ENCODE measurements around the gene TRPM4.
A peak's percentile ranks its signal among the peaks of the same experiment; 100 is the strongest.
"Not testable (repeated sequence)": the region's sequence is repeated elsewhere in the genome, so short reads cannot be mapped to it uniquely, and the experiment has no call there.

The TRPM4 gene

DNA sequence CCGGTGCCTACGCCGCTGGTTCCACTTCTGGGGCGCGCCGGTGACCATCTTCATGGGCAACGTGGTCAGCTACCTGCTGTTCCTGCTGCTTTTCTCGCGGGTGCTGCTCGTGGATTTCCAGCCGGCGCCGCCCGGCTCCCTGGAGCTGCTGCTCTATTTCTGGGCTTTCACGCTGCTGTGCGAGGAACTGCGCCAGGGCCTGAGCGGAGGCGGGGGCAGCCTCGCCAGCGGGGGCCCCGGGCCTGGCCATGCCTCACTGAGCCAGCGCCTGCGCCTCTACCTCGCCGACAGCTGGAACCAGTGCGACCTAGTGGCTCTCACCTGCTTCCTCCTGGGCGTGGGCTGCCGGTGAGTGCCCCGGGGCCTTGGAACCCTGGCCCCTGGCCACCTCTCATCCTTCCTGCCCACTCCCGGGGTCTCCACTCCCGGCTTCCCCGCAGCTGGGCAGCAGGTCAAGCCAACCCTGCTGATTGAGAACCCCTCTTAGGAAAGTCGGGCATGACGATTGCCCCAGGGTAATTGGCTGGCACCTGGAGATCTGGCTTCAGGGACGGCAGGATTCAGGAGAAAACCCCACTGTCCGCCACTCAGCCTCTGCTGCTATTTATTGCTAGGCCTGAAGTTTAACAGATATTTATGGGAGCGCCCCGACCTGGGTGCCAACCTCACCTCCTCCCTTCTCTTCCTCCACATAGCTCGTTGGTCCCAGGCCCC is 39.1 kb downstream of the TRPM4 start:
- DNase-seq: no peak
- Histone ChIP-seq H3K27me3 (ENCODE audit: insufficient read depth, low read depth, severe bottlenecking) (no peaks in the 10 kb centered on the region), H3K4me3 (ENCODE audit: low read depth, low read length) (no peak overlapping the region), H3K27ac (no peak overlapping the region), H3K36me3 (peaks cover 4% of the 10 kb centered on the region), H3K9me3 (ENCODE audit: severe bottlenecking) (no peaks in the 10 kb centered on the region)
- no peak for TF ChIP-seq CTCF (IDR thresholded peaks at IDR 0.05; ENCODE audit: low read depth, low read length)

- no peaks in the 10 kb centered on the region for H3K9me3 ChIP-seq (ENCODE audit: severe bottlenecking)
- H3K36me3 ChIP-seq: peaks cover 10% of the 10 kb centered on the region; the same call in 1 of the 2 replicates
- no peak overlapping the region for H3K27ac ChIP-seq
- no peak for TF ChIP-seq CTCF (IDR thresholded peaks at IDR 0.05; ENCODE audit: low read depth, low read length)
- no peaks in the 10 kb centered on the region for H3K27me3 ChIP-seq (ENCODE audit: insufficient read depth, low read depth, severe bottlenecking)
- no peak overlapping the region for H3K4me3 ChIP-seq (ENCODE audit: low read depth, low read length)
- DNase-seq: peak; percentile 20
Observed at GRCh38 chr19:49200238-49200862, 42.8 kb downstream of the TRPM4 start.

DNA sequence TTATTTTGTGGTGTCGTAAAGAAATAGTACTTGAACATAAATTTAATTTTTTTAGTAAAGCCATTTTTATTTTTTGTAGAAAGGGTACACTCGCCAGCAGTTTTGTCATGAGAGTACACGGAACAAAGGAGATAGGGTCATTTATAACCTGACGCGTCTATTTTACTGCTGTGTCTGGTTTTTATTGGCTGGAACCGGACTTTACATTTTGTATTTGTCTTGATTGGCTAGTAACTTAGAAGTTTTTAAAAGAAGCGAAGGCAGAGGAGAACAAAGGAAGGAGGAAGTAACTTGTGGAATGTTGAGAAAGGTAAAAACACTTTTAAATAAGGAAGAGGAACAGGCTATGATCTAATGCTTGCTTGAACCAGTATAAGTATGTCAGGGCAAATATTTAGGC is 43.5 kb downstream of the TRPM4 start:
- no peaks in the 10 kb centered on the region for H3K27me3 ChIP-seq (ENCODE audit: insufficient read depth, low read depth, severe bottlenecking)
- TF ChIP-seq CTCF (IDR thresholded peaks at IDR 0.05; ENCODE audit: low read depth, low read length): no peak
- H3K9me3 ChIP-seq (ENCODE audit: severe bottlenecking): no peaks in the 10 kb centered on the region
- DNase-seq: no peak
- peaks cover 10% of the 10 kb centered on the region; the same call in 1 of the 2 replicates for H3K36me3 ChIP-seq
- no peak overlapping the region for H3K27ac ChIP-seq
- no peak overlapping the region for H3K4me3 ChIP-seq (ENCODE audit: low read depth, low read length)

- H3K9me3 ChIP-seq (ENCODE audit: severe bottlenecking): no peaks in the 10 kb centered on the region
- H3K4me3 ChIP-seq (ENCODE audit: low read depth, low read length): no peak overlapping the region
- peaks cover 10% of the 10 kb centered on the region; the same call in 1 of the 2 replicates for H3K36me3 ChIP-seq
- H3K27ac ChIP-seq: no peak overlapping the region
- DNase-seq: no peak
- no peaks in the 10 kb centered on the region for H3K27me3 ChIP-seq (ENCODE audit: insufficient read depth, low read depth, severe bottlenecking)
- TF ChIP-seq CTCF (IDR thresholded peaks at IDR 0.05; ENCODE audit: low read depth, low read length): no peak
Observed at GRCh38 chr19:49205114-49205513, 47.5 kb downstream of the TRPM4 start.

- H3K27ac ChIP-seq; H3K36me3 ChIP-seq; H3K9me3 ChIP-seq (ENCODE audit: severe bottlenecking); DNase-seq; H3K4me3 ChIP-seq (ENCODE audit: low read depth, low read length); H3K27me3 ChIP-seq (ENCODE audit: insufficient read depth, low read depth, severe bottlenecking): not testable (repeated sequence)
Observed at GRCh38 chr19:49209502-49209901, 51.9 kb downstream of the TRPM4 start.

- H3K27ac ChIP-seq: no peak overlapping the region
- TF ChIP-seq CTCF (IDR thresholded peaks at IDR 0.05; ENCODE audit: low read depth, low read length): no peak
- no peaks in the 10 kb centered on the region for H3K27me3 ChIP-seq (ENCODE audit: insufficient read depth, low read depth, severe bottlenecking)
- DNase-seq: peak; percentile 17
- H3K36me3 ChIP-seq: no peaks in the 10 kb centered on the region
- no peaks in the 10 kb centered on the region for H3K9me3 ChIP-seq (ENCODE audit: severe bottlenecking)
- H3K4me3 ChIP-seq (ENCODE audit: low read depth, low read length): no peak overlapping the region
Observed at GRCh38 chr19:49210108-49210900, 52.7 kb downstream of the TRPM4 start.
